Skin epidermis (tissue), 12 donors: ENCODE results near the gene CHCHD4.
"Not testable (repeated sequence)": the region's sequence is repeated elsewhere in the genome, so short reads cannot be mapped to it uniquely, and the experiment has no call there.

Source experiments
- H3K27ac ChIP-seq, 21 experiments: fragments of 200-600 bp; sonication (generic) in 11 of 21; one replicate each; pipeline ENCODE4 v1.5.0; 2020; ENCODE audit warnings: mild to moderate bottlenecking in 3 of 21, inconsistent platforms in 2 of 21, moderate library complexity in 2 of 21
- H3K4me3 ChIP-seq, 7 experiments: fragments of 200-600 bp; sonication (generic) in 2 of 7; one replicate each; pipeline ENCODE4 v1.5.0; 2020; ENCODE audit warnings: inconsistent platforms in 2 of 7, mild to moderate bottlenecking in 2 of 7, moderate library complexity in 1 of 7

CHCHD4 gene

GRCh38 chr3:14092464-14092863 is 32.2 kb downstream of the CHCHD4 start:
- H3K4me3 ChIP-seq, result no peak overlapping the region

GRCh38 chr3:14091959-14092358 is 32.7 kb downstream of the CHCHD4 start:
- H3K27ac ChIP-seq, H3K4me3 ChIP-seq: not testable (repeated sequence)

More at GRCh38 chr3:14092464-14092863, 32.2 kb downstream of the CHCHD4 start:
- H3K27ac ChIP-seq, result no peak overlapping the region

- not testable (repeated sequence) for H3K27ac ChIP-seq
Measured at GRCh38 chr3:14087461-14087860, 37.2 kb downstream of the CHCHD4 start.

GRCh38 chr3:14082108-14082657 is 42.5 kb downstream of the CHCHD4 start:
- Histone ChIP-seq H3K4me3 (no peak overlapping the region), H3K27ac (no peak overlapping the region)

More at GRCh38 chr3:14087461-14087860, 37.2 kb downstream of the CHCHD4 start:
- not testable (repeated sequence) for H3K4me3 ChIP-seq

GRCh38 chr3:14077310-14077709 is 47.4 kb downstream of the CHCHD4 start:
- H3K4me3 ChIP-seq, result no peak overlapping the region
- H3K27ac ChIP-seq, result no peak overlapping the region

- not testable (repeated sequence) for H3K27ac ChIP-seq
Measured at GRCh38 chr3:14075233-14075632, 49.4 kb downstream of the CHCHD4 start.

GRCh38 chr3:14064910-14065309 is 59.8 kb downstream of the CHCHD4 start:
- Histone ChIP-seq H3K4me3 (no peak overlapping the region), H3K27ac (no peak overlapping the region)

More at GRCh38 chr3:14075233-14075632, 49.4 kb downstream of the CHCHD4 start:
- H3K4me3 ChIP-seq, result not testable (repeated sequence)

GRCh38 chr3:14063152-14063551 is 61.5 kb downstream of the CHCHD4 start:
- Histone ChIP-seq H3K27ac (no peak overlapping the region), H3K4me3 (no peak overlapping the region)
